ENCODE measurements around the gene SLMAP.
A peak's percentile ranks its signal among the peaks of the same experiment; 100 is the strongest.

Gene SLMAP, protein sequence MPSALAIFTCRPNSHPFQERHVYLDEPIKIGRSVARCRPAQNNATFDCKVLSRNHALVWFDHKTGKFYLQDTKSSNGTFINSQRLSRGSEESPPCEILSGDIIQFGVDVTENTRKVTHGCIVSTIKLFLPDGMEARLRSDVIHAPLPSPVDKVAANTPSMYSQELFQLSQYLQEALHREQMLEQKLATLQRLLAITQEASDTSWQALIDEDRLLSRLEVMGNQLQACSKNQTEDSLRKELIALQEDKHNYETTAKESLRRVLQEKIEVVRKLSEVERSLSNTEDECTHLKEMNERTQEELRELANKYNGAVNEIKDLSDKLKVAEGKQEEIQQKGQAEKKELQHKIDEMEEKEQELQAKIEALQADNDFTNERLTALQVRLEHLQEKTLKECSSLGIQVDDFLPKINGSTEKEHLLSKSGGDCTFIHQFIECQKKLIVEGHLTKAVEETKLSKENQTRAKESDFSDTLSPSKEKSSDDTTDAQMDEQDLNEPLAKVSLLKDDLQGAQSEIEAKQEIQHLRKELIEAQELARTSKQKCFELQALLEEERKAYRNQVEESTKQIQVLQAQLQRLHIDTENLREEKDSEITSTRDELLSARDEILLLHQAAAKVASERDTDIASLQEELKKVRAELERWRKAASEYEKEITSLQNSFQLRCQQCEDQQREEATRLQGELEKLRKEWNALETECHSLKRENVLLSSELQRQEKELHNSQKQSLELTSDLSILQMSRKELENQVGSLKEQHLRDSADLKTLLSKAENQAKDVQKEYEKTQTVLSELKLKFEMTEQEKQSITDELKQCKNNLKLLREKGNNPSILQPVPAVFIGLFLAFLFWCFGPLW

GRCh38 chr3:57755741-57756527, at the start of gene SLMAP:
SLMAP (plus strand) TSS chr3:57756309; CDS start chr3:57757652, 1,343 bp downstream.
- peak; percentile 95 for DNase-seq

GRCh38 chr3:57706462-57706861, 49.6 kb upstream of the SLMAP start:
- DNase-seq = peak; percentile 87

DNA sequence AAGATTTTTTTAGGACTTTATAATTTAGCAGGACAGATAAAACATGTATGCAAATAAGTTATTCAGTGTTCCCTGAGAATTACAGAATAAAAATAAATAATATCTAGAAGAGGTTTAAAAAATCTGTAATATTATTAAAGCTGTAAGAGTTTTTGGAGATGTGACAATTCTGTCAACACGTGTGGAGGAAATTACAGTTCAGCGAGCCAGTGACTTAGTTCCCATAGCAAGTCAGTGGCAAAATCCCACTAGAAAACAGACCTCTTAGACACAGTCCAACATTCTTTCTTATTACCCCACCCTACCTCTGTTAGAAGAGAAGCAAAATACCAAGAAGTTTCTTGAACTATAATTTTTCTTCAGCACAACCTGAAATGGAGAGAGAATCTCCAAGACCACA, 47.1 kb upstream of the SLMAP start:
- DNase-seq = no peak

DNA sequence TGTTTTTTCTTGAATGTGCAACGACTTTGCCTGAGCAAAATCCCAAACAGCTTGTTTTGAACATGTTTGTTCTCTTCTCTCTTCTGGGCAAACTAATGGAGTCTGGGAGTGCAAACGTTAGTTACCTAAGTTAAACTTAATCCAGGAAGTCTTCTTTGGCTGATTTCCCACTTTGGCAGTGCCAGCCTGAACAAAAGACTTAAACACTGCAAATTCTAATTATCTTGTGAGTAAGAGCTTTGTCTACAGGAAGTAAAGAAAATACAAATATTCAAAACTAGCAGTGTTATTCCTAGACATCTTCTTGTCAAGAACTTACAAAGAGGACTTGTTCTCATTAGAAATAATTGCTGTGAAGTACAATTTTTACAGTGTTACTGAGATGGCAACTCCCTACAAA, 46.5 kb upstream of the SLMAP start:
- DNase-seq = no peak

- no peak for DNase-seq
Observed at GRCh38 chr3:57715686-57716085, 40.4 kb upstream of the SLMAP start.

DNA sequence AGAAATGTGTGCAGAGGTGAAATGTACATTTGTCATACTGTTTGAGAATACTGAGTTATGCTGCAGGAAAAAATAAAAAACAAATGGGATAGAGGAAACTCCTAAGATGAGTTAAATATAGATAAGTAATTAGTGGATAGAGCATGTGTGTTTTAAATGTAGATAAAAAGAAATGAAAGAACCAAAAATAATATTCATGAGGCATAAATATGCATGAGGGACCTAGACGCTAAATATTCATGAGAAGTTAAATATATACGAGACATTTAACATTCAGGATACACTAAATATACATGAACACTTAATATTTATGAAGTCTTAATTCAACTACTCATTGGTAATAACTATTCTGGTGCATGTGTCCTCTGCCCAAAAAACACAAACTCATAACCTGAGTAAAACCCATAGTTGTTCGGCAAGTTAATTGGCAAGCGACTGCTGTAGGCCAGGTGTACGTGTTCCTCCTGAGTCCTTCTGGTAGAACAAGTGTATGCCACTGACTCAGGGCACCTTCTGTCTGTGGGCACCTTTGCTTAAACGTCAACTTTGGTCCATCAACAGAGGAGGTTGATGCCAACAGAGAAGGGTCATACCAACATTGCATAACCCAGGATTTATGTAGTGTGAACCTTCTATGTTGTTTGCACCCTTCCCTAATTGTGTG, 38.8 kb upstream of the SLMAP start:
- DNase-seq = no peak

DNA sequence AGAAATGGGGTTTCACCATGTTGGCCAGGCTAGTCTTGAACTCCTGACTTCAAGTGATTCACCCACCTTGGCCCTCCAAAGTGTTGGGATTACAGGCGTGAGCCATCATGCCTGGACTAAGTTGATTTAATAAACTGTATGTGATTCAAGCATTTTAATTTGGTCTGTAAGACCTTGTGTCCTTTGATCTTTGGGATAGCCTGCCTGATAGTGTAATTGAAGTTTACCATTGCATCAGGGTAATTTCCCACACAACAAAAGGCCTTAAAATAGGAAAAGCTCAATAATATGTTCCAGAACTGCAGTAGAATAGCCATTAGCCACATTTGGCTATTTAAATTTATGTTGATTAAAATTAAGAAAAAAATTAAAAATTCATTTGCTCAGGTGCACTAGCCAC, 38.0 kb upstream of the SLMAP start:
- DNase-seq = no peak

DNA sequence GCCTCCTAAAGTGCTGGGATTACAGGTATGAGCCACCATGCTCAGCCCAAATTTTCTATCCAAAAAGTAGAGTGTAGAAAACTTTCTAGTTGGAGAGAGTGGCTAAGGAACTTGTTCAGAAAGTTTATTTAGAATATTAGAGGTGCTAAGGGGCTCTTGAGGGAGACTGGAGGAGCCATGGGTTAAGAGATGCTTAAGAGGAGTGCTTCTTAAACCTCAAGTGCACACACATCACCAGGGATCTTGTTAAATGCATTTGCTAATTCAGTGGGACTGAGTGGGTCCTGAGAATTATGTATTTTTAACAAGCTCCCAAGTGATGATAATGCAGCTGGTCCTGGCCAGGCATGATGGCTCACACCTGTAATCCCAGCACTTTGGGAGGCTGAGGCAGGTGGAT, 29.7 kb upstream of the SLMAP start:
- DNase-seq = no peak

- peak; percentile 19 for DNase-seq
Observed at GRCh38 chr3:57727106-57727505, 29.0 kb upstream of the SLMAP start.

GRCh38 chr3:57729334-57730045, 26.6 kb upstream of the SLMAP start:
- DNase-seq = peak; percentile 70

DNA sequence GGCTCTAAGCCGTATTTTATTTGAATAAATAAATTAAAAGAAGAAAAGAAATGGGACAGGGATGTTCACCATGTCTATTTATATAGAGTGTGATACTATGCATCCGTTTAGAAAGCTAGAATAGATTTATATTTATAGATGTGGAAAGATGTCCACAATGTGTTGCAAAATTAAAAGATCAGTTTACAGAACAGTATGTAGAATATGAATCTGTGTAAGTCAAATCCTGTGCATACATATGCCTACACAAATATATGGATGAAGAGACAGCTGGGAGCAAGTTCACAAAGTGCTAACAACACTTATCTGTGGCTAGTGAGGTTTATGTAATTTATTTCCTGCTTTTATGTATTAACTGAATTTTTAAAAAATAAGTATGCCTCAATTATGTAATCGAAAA, 25.4 kb upstream of the SLMAP start:
- DNase-seq = no peak

DNA sequence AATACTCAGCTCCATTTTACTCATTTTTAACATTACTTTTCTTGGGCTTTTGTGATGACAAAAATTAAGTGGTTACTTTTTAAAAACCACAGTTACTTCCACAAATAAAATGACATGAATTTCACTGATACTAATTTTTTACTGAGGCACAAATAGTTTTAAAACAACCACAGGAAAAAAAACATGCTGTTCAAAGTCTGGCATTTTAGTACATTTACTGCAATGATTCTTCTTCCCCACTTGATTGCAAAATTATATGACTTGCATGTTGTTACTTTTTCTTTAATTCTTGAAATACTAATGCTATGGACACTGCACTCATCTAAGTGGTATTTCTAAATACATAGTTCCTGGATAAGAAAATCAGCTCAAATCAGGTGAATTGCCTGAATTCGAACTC, 24.8 kb upstream of the SLMAP start:
- DNase-seq = no peak

DNA sequence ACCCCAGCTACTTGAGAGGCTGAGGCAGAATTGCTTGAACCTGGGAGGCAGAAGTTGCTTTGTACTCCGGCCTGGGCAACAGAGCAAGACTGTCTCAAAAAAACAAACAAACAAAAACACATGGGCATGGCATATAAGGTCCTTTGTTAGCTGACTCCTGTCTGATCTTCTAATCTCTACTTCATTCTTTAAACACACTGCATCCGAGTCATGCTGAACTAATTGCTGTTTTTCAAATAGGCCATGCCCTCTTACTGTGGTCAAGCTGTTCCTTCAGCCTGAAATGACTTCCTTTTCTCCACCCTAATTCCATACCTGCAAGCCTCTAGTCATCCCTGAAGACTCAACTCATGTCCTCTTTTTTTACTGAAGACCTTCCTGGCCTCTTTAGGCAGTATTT, 22.3 kb upstream of the SLMAP start:
- no peak for DNase-seq

- no peak for DNase-seq
Observed at GRCh38 chr3:57735405-57735804, 20.7 kb upstream of the SLMAP start.

- DNase-seq = no peak
Observed at GRCh38 chr3:57737840-57738239, 18.3 kb upstream of the SLMAP start.

DNA sequence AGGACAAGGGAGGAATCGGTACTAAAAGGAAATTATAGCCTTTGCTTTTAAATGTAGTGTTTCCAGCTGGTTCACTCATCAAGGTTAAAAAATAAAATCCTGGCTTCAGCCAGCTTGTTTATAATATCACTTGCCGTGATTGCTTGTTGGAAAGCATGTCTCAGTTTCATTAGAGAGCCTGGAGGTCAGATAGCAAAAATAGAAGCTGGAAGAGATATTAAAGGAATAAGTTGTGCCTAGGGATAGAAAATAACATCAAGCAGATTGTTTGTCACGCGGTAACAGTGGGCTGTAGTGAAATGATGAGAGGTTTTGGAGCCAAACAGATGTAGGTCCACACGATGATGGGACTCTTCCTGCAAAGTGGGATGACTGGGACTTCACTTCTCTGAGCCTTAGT, 17.7 kb upstream of the SLMAP start:
- DNase-seq = no peak

- no peak for DNase-seq
Observed at GRCh38 chr3:57740027-57740426, 16.1 kb upstream of the SLMAP start.

DNA sequence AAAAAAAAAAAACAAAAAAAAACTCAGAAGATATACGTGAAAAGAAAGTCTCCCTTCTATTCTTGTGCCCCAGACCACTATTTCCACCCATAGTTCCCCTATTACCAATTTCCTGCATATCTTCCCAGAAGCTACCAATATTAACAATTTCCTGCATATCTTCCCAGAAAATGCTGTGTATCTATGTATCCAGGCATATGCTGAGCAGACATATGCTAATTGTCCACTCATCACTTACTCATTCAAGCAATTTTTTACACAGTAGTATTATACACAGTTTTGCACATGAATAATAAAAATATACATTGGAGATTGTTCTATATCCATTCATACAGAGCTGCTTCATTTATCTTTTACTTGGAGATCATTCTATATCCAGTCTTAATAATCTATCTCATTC, 12.6 kb upstream of the SLMAP start:
- DNase-seq = no peak

GRCh38 chr3:57745101-57745500, 11.0 kb upstream of the SLMAP start:
- DNase-seq = no peak

GRCh38 chr3:57746156-57747010, 9.7 kb upstream of the SLMAP start:
- DNase-seq = no peak

- no peak for DNase-seq
Observed at GRCh38 chr3:57749542-57749941, 6.6 kb upstream of the SLMAP start.

Data from MV-4-11 (cell line).